HCT116 (cell line): ENCODE measurements around the gene CMIP. TPM values are rescaled to one million over a fixed set of nuclear protein-coding genes. Genes with fewer than 3 reads are reported as not detected.

Experiments used
- ATAC-seq: fragments of 200-7000 bp; cut with Tn5 transposase; 2 replicates; pipeline ENCODE4 v1.9.1; 2020; ENCODE audit warnings: mild to moderate bottlenecking, moderate library complexity
- BruUV-seq: library from RNA; stranded (reverse); fragments of 400-500 nt; replicated peaks from 2 replicates; lab custom pipeline; 2021; lab: Mats Ljungman, UMichigan
- CTCF ChIA-PET: fragments of 300-600 bp; sonication (Branson Sonifier 250); formaldehyde crosslinking; loops from one replicate; lab custom pipeline; 2021; ENCODE audit warnings: antibody characterized with exemption; lab: Charles Lee
- POLR2A ChIA-PET: fragments of 300-600, 350-600 bp; sonication (Branson Sonifier 250); formaldehyde crosslinking; loops from one replicate; lab custom pipeline; 2021; ENCODE audit warnings: antibody characterized with exemption; lab: Charles Lee
- RAD21 ChIA-PET, 2 experiments: fragments of 300-600 bp; sonication (Branson Sonifier 250); formaldehyde crosslinking; loops; one replicate each; lab custom pipeline; 2023; ENCODE audit warnings: low total read pairs in 2 of 2; ENCODE audit not compliant: uncharacterized antibody in 2 of 2, unreplicated experiment in 2 of 2, low non-redundant PET in 1 of 2; lab: Charles Lee
- DNase-seq: peaks from one replicate; pipeline ENCODE4 v3.0.0-alpha.2; 2010; ENCODE audit warnings: low read depth, low spot score
- H2AFZ ChIP-seq: fragments of 200-600 bp; shearing (Covaris generic), sonication (generic); 2 replicates; pipeline ENCODE4 v1.6.1; 2017; ENCODE audit warnings: low read depth, mixed run types, mixed read lengths, antibody characterized with exemption, low read length; ENCODE audit not compliant: poor library complexity, severe bottlenecking
- H3K27ac ChIP-seq: 2 replicates; pipeline ENCODE4 v1.5.1; 2012; ENCODE audit warnings: low read depth, low read length
- H3K27me3 ChIP-seq: fragments of 200-600 bp; sonication (generic); 2 replicates; pipeline ENCODE4 v1.6.1; 2016; ENCODE audit warnings: mixed run types, low read length, mixed read lengths; ENCODE audit not compliant: insufficient read depth
- H3K36me3 ChIP-seq, 2 experiments: fragments of 200-500 bp in 1 of 2; fragments of 200-600 bp in 1 of 2; sonication (Bioruptor generic) in 1 of 2; sonication (generic) in 1 of 2; 2 replicates each; pipeline versions ENCODE4 v1.5.1 to v1.6.1; 2014 to 2016; ENCODE audit warnings: low read length in 2 of 2, inconsistent platforms in 1 of 2, mixed read lengths in 1 of 2, mixed run types in 1 of 2; ENCODE audit not compliant: insufficient read depth in 2 of 2, control insufficient read depth in 1 of 2
- H3K4me1 ChIP-seq, 2 experiments: fragments of 200-600 bp in 1 of 2; sonication (generic) in 1 of 2; 2 replicates each; pipeline versions ENCODE4 v1.5.1 to v1.6.1; 2012 to 2017; ENCODE audit warnings: low read length in 2 of 2, inconsistent platforms in 1 of 2, mild to moderate bottlenecking in 1 of 2, mixed read lengths in 1 of 2, mixed run types in 1 of 2, moderate library complexity in 1 of 2; ENCODE audit not compliant: insufficient read depth in 2 of 2, control insufficient read depth in 1 of 2
- H3K4me2 ChIP-seq: fragments of 200-600 bp; sonication (generic); 2 replicates; pipeline ENCODE4 v1.6.1; 2017; ENCODE audit warnings: mixed run types, low read length, mixed read lengths
- H3K4me3 ChIP-seq, 2 experiments: fragments of 200-600 bp in 1 of 2; sonication (generic) in 1 of 2; replicated peaks in 1 of 2; 2 replicates each; pipeline ENCODE4 v1.5.1; 2011 to 2016; ENCODE audit warnings: low read length in 2 of 2, control low read depth in 1 of 2, low read depth in 1 of 2, mild to moderate bottlenecking in 1 of 2, mixed read lengths in 1 of 2, mixed run types in 1 of 2
- H3K79me2 ChIP-seq: fragments of 200-600 bp; sonication (generic); 2 replicates; pipeline ENCODE4 v1.6.1; 2017; ENCODE audit warnings: mild to moderate bottlenecking, mixed run types, low read length, moderate library complexity, mixed read lengths; ENCODE audit not compliant: insufficient read depth
- H3K9ac ChIP-seq: fragments of 200-600 bp; sonication (generic); 2 replicates; pipeline ENCODE4 v1.6.1; 2016; ENCODE audit warnings: low read length, mixed read lengths
- H3K9me2 ChIP-seq: fragments of 200-600 bp; sonication (generic), shearing (Covaris generic); 2 replicates; pipeline ENCODE4 v1.6.1; 2017; ENCODE audit warnings: mixed run types, mild to moderate bottlenecking, moderate library complexity; ENCODE audit not compliant: insufficient read depth
- H3K9me3 ChIP-seq, 2 experiments: fragments of 200-500 bp in 1 of 2; fragments of 200-600 bp in 1 of 2; sonication (Bioruptor generic) in 1 of 2; sonication (generic) in 1 of 2; 2 replicates each; pipeline ENCODE4 v1.6.1; 2014 to 2017; ENCODE audit warnings: low read length in 2 of 2, mixed read lengths in 2 of 2, inconsistent platforms in 1 of 2, low read depth in 1 of 2, mild to moderate bottlenecking in 1 of 2, mixed run types in 1 of 2, moderate library complexity in 1 of 2; ENCODE audit not compliant: control insufficient read depth in 1 of 2, insufficient read depth in 1 of 2
- H4K20me1 ChIP-seq: fragments of 200-600 bp; sonication (generic), shearing (Covaris generic); 2 replicates; pipeline ENCODE4 v1.6.1; 2017; ENCODE audit warnings: mixed run types, mild to moderate bottlenecking, moderate library complexity; ENCODE audit not compliant: insufficient read depth
- CEBPB ChIP-seq: IDR thresholded peaks from 2 replicates; pipeline ENCODE4 v1.6.1; 2012; ENCODE audit warnings: low read depth
- POLR2AphosphoS5 ChIP-seq: IDR thresholded peaks from 2 replicates; pipeline ENCODE4 v1.6.1; 2011; ENCODE audit warnings: mild to moderate bottlenecking, low read depth, low read length, moderate library complexity
- YY1 ChIP-seq: IDR thresholded peaks from 2 replicates; pipeline ENCODE4 v1.6.1; 2011; ENCODE audit warnings: low read length, low read depth, moderate library complexity, mild to moderate bottlenecking; ENCODE audit not compliant: insufficient replicate concordance; ENCODE audit errors: extremely low read depth
- intact Hi-C: fragments of 100-400 bp; cut with micrococcal nuclease; formaldehyde crosslinking; loops from 2 replicates; pipeline ENCODE4 v1.10.0; 2022
- total RNA-seq: library from RNA; stranded (reverse); gene quantifications from one replicate; pipeline ENCODE4 v1.2.1, GENCODE V29; 2021; ENCODE audit not compliant: unreplicated experiment
- TF ChIP-seq, protein P1 (sequence below): IDR thresholded peaks from 2 replicates; pipeline ENCODE4 v1.6.1; 2012; ENCODE audit warnings: low read depth

The CMIP gene
- total RNA-seq, 1 experiment from 2014 or later, result 64.6 TPM

DNA sequence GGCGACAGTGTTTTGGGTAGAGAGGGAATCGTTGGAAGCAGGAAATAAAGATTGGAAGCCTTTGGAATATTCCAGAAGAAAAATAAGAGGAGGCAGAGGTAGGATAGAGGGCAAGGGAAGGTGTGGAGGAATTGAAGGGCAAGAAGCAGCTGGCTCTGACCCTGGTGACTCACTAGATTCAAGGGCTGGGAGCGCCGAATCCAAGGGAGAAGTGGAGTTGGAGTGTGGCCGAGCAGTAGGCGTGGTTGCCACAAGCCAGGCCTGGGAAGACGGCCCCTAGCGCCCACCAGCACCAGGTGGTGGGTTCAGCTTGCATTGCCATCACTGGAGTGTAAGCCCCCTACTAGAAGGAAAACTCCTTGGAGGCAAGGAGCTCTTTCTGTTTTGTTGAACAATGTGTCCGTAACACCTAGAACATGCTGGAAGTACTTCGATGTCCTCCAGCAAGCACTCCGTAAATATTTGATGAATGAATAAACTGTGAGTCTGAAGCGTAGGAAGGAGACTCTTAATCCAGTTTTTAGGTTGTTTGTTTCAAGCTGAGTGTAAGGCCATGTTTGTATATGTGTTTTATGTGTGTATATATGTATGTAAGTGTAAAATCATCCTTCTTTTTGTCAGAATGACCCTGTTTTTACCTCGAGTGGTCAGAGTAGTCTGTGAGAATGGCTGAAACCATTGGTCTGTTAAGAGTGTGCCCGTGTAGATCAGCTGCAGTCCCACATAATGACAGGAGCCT is 139.5 kb downstream of the CMIP start:
- no peaks in the 10 kb centered on the region for H4K20me1 ChIP-seq
- peaks cover 70% of the 10 kb centered on the region for H3K79me2 ChIP-seq
- peak; percentile 23 for TF ChIP-seq YY1
- peak; percentile 43 for TF ChIP-seq POLR2AphosphoS5
- TF ChIP-seq, protein P1, sequence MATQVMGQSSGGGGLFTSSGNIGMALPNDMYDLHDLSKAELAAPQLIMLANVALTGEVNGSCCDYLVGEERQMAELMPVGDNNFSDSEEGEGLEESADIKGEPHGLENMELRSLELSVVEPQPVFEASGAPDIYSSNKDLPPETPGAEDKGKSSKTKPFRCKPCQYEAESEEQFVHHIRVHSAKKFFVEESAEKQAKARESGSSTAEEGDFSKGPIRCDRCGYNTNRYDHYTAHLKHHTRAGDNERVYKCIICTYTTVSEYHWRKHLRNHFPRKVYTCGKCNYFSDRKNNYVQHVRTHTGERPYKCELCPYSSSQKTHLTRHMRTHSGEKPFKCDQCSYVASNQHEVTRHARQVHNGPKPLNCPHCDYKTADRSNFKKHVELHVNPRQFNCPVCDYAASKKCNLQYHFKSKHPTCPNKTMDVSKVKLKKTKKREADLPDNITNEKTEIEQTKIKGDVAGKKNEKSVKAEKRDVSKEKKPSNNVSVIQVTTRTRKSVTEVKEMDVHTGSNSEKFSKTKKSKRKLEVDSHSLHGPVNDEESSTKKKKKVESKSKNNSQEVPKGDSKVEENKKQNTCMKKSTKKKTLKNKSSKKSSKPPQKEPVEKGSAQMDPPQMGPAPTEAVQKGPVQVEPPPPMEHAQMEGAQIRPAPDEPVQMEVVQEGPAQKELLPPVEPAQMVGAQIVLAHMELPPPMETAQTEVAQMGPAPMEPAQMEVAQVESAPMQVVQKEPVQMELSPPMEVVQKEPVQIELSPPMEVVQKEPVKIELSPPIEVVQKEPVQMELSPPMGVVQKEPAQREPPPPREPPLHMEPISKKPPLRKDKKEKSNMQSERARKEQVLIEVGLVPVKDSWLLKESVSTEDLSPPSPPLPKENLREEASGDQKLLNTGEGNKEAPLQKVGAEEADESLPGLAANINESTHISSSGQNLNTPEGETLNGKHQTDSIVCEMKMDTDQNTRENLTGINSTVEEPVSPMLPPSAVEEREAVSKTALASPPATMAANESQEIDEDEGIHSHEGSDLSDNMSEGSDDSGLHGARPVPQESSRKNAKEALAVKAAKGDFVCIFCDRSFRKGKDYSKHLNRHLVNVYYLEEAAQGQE, result no peak
- TF ChIP-seq CEBPB, result no peak
- no peaks in the 10 kb centered on the region for H3K9me3 ChIP-seq
- ATAC-seq, result peak; percentile 46
- DNase-seq, result peak; percentile 74
- H3K4me1 ChIP-seq, result peaks cover 74 to 94% of the 10 kb centered on the region in 2 experiments
- intact Hi-C loops, result loop anchor here (2.0 kb wide), 1 partner anchor 139 kb away; no protein-coding TSS in a partner anchor
- ChIA-PET CTCF (interaction anchor here (0.8 to 1.0 kb wide), 2 partner anchors 133 to 140 kb away, joined by 3 read pairs; no protein-coding TSS in a partner anchor), POLR2A (no interaction called here), RAD21 (no interaction called here)
- no peaks in the 10 kb centered on the region for H3K27me3 ChIP-seq
- peak overlapping the region; percentile 56 for H3K9ac ChIP-seq
- H3K4me3 ChIP-seq, result peak overlapping the region in 1 of 2 experiments; percentile 9; a peak in 2 of 4 replicates
- no TSS peak for BruUV-seq
- H2AFZ ChIP-seq, result no peak overlapping the region
- H3K36me3 ChIP-seq, result no peaks in the 10 kb centered on the region
- H3K4me2 ChIP-seq, result peak overlapping the region; percentile 73
- H3K9me2 ChIP-seq, result no peaks in the 10 kb centered on the region
- H3K27ac ChIP-seq, result peak overlapping the region; percentile 69
